Activated naive CD8-positive, alpha-beta T cell treated with anti-CD3 and anti-CD28 coated beads, Interleukin-2, amount 10 ng/mL, durations not matched to agents 7 days and 5 days (primary cell): ENCODE measurements around the gene RPS6KC1. TPM values are rescaled to one million over a fixed set of nuclear protein-coding genes. Genes with fewer than 3 reads are reported as not detected.
"Not testable (repeated sequence)": the region's sequence is repeated elsewhere in the genome, so short reads cannot be mapped to it uniquely, and the experiment has no call there.

Experiments
- ATAC-seq: fragments of 150-1000 bp; cut with Tn5 transposase; one replicate; pipeline ENCODE4 v1.10.0; 2021; ENCODE audit warnings: low read depth, moderate library complexity
- POLR2A ChIA-PET: fragments of 350-600 bp; sonication (Branson Sonifier 250); formaldehyde crosslinking; loops from one replicate; lab custom pipeline; 2021; ENCODE audit warnings: antibody characterized with exemption; lab: Charles Lee
- DNase-seq: peaks from one replicate; pipeline ENCODE4 v3.0.0; 2021
- H3K27ac Mint-ChIP-seq: one replicate; pipeline ENCODE4 v1.8.0; 2022; ENCODE audit warnings: mild to moderate bottlenecking, mixed read lengths
- H3K27me3 Mint-ChIP-seq: one replicate; pipeline ENCODE4 v1.8.0; 2022; ENCODE audit warnings: mild to moderate bottlenecking, moderate library complexity, mixed read lengths
- H3K36me3 Mint-ChIP-seq: one replicate; pipeline ENCODE4 v1.8.0; 2021; ENCODE audit warnings: mild to moderate bottlenecking, mixed read lengths
- H3K4me1 Mint-ChIP-seq: one replicate; pipeline ENCODE4 v1.8.0; 2021; ENCODE audit warnings: mixed read lengths
- H3K4me3 Mint-ChIP-seq: one replicate; pipeline ENCODE4 v1.8.0; 2022; ENCODE audit warnings: mild to moderate bottlenecking, moderate library complexity, mixed read lengths
- H3K9me3 Mint-ChIP-seq: one replicate; pipeline ENCODE4 v1.8.0; 2021; ENCODE audit warnings: mixed read lengths
- total RNA-seq, 2 experiments: library from RNA; stranded (reverse); gene quantifications; one replicate each; pipeline ENCODE4 v1.2.3, GENCODE V29; 2021

The RPS6KC1 gene
- total RNA-seq, 2 experiments from 2014 or later, result 13.4 to 13.8 TPM

GRCh38 chr1:213103377-213104306, 52.6 kb downstream of the RPS6KC1 start:
- POLR2A ChIA-PET, result no interaction called here
- Mint-ChIP-seq H3K4me3 (no peak overlapping the region), H3K27ac (no peak overlapping the region), H3K4me1 (no peaks in the 10 kb centered on the region), H3K36me3 (peaks cover 31% of the 10 kb centered on the region), H3K9me3 (no peaks in the 10 kb centered on the region), H3K27me3 (no peaks in the 10 kb centered on the region)
- DNase-seq (no peak), ATAC-seq (no peak)

- ATAC-seq, result no peak
- no peak overlapping the region for H3K27ac Mint-ChIP-seq
- no peak for DNase-seq
- no peak overlapping the region for H3K4me3 Mint-ChIP-seq
- no peaks in the 10 kb centered on the region for H3K4me1 Mint-ChIP-seq
- H3K27me3 Mint-ChIP-seq, result no peaks in the 10 kb centered on the region
- POLR2A ChIA-PET, result no interaction called here
- peaks cover 32% of the 10 kb centered on the region for H3K36me3 Mint-ChIP-seq
- no peaks in the 10 kb centered on the region for H3K9me3 Mint-ChIP-seq
These were observed 53.6 kb downstream of the RPS6KC1 start for GRCh38 chr1:213104604-213105003.

- H3K27ac Mint-ChIP-seq, result no peak overlapping the region
- H3K36me3 Mint-ChIP-seq, result peaks cover 26% of the 10 kb centered on the region
- H3K4me3 Mint-ChIP-seq, result no peak overlapping the region
- H3K9me3 Mint-ChIP-seq, result no peaks in the 10 kb centered on the region
- H3K27me3 Mint-ChIP-seq, result no peaks in the 10 kb centered on the region
- DNase-seq, result no peak
- peaks cover 8% of the 10 kb centered on the region for H3K4me1 Mint-ChIP-seq
- ATAC-seq, result no peak
- POLR2A ChIA-PET, result no interaction called here
These were observed 55.3 kb downstream of the RPS6KC1 start for GRCh38 chr1:213106298-213106697.

- no peak overlapping the region for H3K4me3 Mint-ChIP-seq
- POLR2A ChIA-PET, result no interaction called here
- H3K4me1 Mint-ChIP-seq, result peaks cover 10% of the 10 kb centered on the region
- no peaks in the 10 kb centered on the region for H3K9me3 Mint-ChIP-seq
- peaks cover 23% of the 10 kb centered on the region for H3K36me3 Mint-ChIP-seq
- H3K27me3 Mint-ChIP-seq, result no peaks in the 10 kb centered on the region
- ATAC-seq, result no peak
- no peak for DNase-seq
- H3K27ac Mint-ChIP-seq, result no peak overlapping the region
These were observed 56.6 kb downstream of the RPS6KC1 start for GRCh38 chr1:213107613-213108012.

GRCh38 chr1:213110349-213111300, 59.6 kb downstream of the RPS6KC1 start:
- POLR2A ChIA-PET, result no interaction called here
- ATAC-seq (no peak), DNase-seq (no peak)
- Mint-ChIP-seq H3K27ac (no peak overlapping the region), H3K4me3 (no peak overlapping the region), H3K4me1 (peaks cover 10% of the 10 kb centered on the region), H3K27me3 (no peaks in the 10 kb centered on the region), H3K36me3 (peaks cover 21% of the 10 kb centered on the region), H3K9me3 (no peaks in the 10 kb centered on the region)

GRCh38 chr1:213111502-213111901, 60.5 kb downstream of the RPS6KC1 start:
- H3K27me3 Mint-ChIP-seq, result no peaks in the 10 kb centered on the region
- H3K4me1 Mint-ChIP-seq, result peaks cover 10% of the 10 kb centered on the region
- POLR2A ChIA-PET, result no interaction called here
- ATAC-seq, result no peak
- H3K9me3 Mint-ChIP-seq, result no peaks in the 10 kb centered on the region
- H3K27ac Mint-ChIP-seq, result no peak overlapping the region
- peaks cover 17% of the 10 kb centered on the region for H3K36me3 Mint-ChIP-seq
- DNase-seq, result no peak
- H3K4me3 Mint-ChIP-seq, result no peak overlapping the region

- H3K27me3 Mint-ChIP-seq, result not testable (repeated sequence)
These were observed 61.7 kb downstream of the RPS6KC1 start for GRCh38 chr1:213112723-213113122.

GRCh38 chr1:213117699-213118180, 66.7 kb downstream of the RPS6KC1 start:
- H3K4me1 Mint-ChIP-seq, ATAC-seq, H3K9me3 Mint-ChIP-seq, POLR2A ChIA-PET, H3K27me3 Mint-ChIP-seq, H3K27ac Mint-ChIP-seq, H3K36me3 Mint-ChIP-seq, DNase-seq, H3K4me3 Mint-ChIP-seq: not testable (repeated sequence)

More at GRCh38 chr1:213112723-213113122, 61.7 kb downstream of the RPS6KC1 start:
- H3K4me3 Mint-ChIP-seq, H3K4me1 Mint-ChIP-seq, ATAC-seq, DNase-seq, H3K27ac Mint-ChIP-seq, H3K9me3 Mint-ChIP-seq, POLR2A ChIA-PET: not testable (repeated sequence)
- H3K36me3 Mint-ChIP-seq, result peaks cover 12% of the 10 kb centered on the region

GRCh38 chr1:213119794-213120193, 68.8 kb downstream of the RPS6KC1 start:
- H3K4me1 Mint-ChIP-seq, result peaks cover 2% of the 10 kb centered on the region
- no peaks in the 10 kb centered on the region for H3K9me3 Mint-ChIP-seq
- DNase-seq (no peak), ATAC-seq (no peak)
- POLR2A ChIA-PET, result no interaction called here
- no peak overlapping the region for H3K4me3 Mint-ChIP-seq
- peaks cover 5% of the 10 kb centered on the region for H3K36me3 Mint-ChIP-seq
- H3K27ac Mint-ChIP-seq, result no peak overlapping the region
- H3K27me3 Mint-ChIP-seq, result no peaks in the 10 kb centered on the region

GRCh38 chr1:213120386-213120785, 69.3 kb downstream of the RPS6KC1 start:
- Mint-ChIP-seq H3K4me1 (peaks cover 2% of the 10 kb centered on the region), H3K4me3 (no peak overlapping the region), H3K27ac (no peak overlapping the region), H3K36me3 (peaks cover 3% of the 10 kb centered on the region), H3K9me3 (no peaks in the 10 kb centered on the region), H3K27me3 (no peaks in the 10 kb centered on the region)
- no peak for DNase-seq
- no peak for ATAC-seq
- POLR2A ChIA-PET, result no interaction called here

GRCh38 chr1:213120961-213121360, 69.9 kb downstream of the RPS6KC1 start:
- Mint-ChIP-seq H3K27me3 (no peaks in the 10 kb centered on the region), H3K4me3 (no peak overlapping the region), H3K9me3 (no peaks in the 10 kb centered on the region), H3K4me1 (peaks cover 4% of the 10 kb centered on the region), H3K36me3 (peaks cover 2% of the 10 kb centered on the region), H3K27ac (no peak overlapping the region)
- POLR2A ChIA-PET, result no interaction called here
- DNase-seq (no peak), ATAC-seq (no peak)

GRCh38 chr1:213122514-213122929, 71.5 kb downstream of the RPS6KC1 start:
- no peak overlapping the region for H3K4me3 Mint-ChIP-seq
- DNase-seq (no peak), ATAC-seq (no peak)
- H3K27ac Mint-ChIP-seq, result no peak overlapping the region
- POLR2A ChIA-PET, result no interaction called here
- H3K27me3 Mint-ChIP-seq, result no peaks in the 10 kb centered on the region
- no peaks in the 10 kb centered on the region for H3K36me3 Mint-ChIP-seq
- no peaks in the 10 kb centered on the region for H3K9me3 Mint-ChIP-seq
- peaks cover 4% of the 10 kb centered on the region for H3K4me1 Mint-ChIP-seq

GRCh38 chr1:213123087-213123486, 72.0 kb downstream of the RPS6KC1 start:
- DNase-seq (no peak), ATAC-seq (no peak)
- Mint-ChIP-seq H3K4me3 (no peak overlapping the region), H3K9me3 (no peaks in the 10 kb centered on the region), H3K27ac (no peak overlapping the region), H3K4me1 (peaks cover 4% of the 10 kb centered on the region), H3K27me3 (no peaks in the 10 kb centered on the region), H3K36me3 (no peaks in the 10 kb centered on the region)
- POLR2A ChIA-PET, result no interaction called here
